COLO829 (cell line): Measurements from ENCODE around the gene RBFOX2.

ENCODE experiments used
- DNase-seq: peaks from one replicate; pipeline ENCODE4 v3.0.0; 2012; ENCODE audit warnings: low spot score

RBFOX2 gene

DNA sequence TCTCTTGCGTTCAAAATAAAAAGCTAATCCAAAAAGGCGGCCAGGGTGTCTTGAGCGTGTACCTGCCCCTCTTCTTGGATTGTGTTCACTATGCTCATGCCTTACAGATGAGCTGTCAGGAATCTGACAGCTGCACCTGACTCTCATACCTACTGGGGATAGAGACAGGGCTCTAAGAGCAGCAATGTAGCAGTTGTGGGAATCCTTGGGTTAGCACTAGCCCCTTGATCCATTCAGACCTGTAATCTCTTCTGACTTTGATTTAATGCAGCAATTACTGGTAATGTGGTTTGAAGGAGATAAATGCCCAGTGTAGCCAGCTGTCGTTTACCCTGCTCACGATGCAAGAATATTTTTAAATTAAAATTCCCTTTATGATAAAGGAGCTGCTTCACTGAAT lies 165.2 kb downstream of the RBFOX2 start:
- DNase-seq: no peak

DNA sequence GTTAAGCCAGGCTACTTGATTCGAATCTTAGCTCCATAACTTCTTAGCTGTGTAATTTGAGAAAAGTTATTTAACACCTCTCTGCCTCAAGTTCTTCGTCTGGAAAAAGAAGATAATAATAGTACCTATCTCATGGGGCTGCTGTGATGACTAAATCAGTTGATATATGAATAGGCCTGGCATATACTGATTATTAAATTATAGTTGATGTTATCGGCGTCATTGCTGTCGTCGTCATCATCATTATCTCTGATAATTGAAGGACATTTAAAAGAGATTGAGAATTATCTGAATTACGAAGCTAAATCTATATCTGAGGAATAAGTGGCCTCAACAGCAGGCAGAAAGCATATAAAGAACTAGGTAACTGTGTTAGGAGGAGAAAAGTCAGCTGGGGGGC lies 165.9 kb downstream of the RBFOX2 start:
- no peak for DNase-seq

DNA sequence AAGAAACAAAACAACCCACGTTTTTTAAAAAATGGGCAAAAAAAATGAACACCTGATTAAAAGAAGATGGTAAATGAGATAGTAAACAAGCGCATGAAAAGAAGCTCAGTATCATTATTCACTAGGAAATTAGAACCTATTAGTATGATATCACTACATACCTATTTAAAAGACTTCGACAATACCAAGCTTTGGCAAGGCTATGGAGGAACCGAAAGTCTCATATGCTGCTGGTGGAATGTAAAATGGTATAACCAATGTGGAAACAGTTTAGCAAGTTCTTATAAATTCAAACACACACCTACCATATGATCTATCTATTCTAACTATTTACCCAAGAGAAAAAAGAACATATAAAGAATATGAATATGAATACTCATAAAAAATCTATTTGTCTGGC lies 167.2 kb downstream of the RBFOX2 start:
- no peak for DNase-seq

GRCh38 chr22:35860837-35861236 lies 167.8 kb downstream of the RBFOX2 start:
- DNase-seq: no peak

DNA sequence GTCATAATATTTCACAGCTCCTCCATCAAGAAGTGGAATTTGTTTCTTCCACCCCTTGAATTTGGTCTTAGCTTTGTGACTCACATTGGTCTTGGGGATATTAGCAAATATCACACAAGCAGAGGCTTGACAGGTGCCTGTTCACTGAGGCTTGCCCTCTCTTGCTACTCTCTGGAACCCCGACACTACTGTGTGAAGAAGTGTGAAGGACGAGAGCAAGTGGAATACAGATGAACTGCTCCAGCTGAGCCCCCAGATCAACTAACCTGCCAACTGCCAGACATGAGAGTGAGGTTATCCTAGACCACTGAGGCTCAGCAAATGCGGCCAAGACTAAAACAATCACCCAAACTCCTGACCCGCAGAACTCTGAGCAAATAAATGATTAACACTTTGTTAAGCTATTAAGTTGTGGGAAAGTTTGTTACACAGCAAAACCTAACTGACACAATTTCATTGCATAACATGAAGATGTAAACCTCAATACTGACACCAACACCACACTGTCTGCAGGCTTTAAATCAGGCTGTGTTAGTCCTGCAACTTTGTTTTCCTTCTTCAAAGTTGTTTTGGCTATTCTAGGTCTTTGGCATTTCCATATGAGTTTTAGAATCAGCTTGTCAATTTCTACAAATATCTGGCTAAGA lies 168.4 kb downstream of the RBFOX2 start:
- DNase-seq: no peak

DNA sequence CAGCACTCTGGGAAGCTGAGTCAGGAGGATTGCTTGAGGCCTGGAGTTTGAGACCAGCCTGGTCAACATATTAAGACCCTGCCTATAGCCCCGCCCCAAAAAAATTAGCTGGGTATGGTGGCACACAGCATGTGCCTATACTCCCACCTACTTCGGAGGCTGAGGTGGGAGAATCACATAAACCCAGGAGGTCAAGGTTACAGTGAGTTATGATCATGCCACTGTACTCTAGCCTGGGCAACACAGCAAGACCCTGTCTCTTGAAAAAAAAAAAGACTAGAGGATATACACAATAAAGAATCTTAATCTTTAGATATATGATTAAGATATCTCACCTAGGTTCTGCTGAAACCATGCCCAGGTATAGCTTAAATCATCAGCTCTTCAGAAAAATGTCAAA lies 174.3 kb downstream of the RBFOX2 start:
- no peak for DNase-seq

GRCh38 chr22:35852076-35852475 lies 176.5 kb downstream of the RBFOX2 start:
- no peak for DNase-seq

DNA sequence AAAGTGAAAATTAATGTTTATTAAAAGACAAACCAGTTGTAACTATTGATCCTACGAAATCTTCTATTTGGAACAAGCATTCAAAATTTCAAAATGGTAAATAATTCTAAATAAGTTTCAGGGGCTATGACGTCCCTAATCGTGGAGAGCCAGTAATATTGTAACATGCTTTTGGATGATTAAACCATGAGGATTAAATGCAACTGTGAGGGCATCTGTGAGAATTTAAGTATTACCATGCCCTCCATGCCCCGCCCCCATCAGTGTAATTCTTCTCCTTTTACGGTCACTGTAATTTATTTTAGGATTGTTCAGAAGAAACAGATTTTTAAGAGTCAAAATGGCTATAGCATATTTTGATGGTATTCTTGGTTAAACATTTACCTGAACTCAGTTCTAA lies 177.8 kb downstream of the RBFOX2 start:
- DNase-seq: no peak

- no peak for DNase-seq
Observed at GRCh38 chr22:35846804-35847203, 181.8 kb downstream of the RBFOX2 start.

DNA sequence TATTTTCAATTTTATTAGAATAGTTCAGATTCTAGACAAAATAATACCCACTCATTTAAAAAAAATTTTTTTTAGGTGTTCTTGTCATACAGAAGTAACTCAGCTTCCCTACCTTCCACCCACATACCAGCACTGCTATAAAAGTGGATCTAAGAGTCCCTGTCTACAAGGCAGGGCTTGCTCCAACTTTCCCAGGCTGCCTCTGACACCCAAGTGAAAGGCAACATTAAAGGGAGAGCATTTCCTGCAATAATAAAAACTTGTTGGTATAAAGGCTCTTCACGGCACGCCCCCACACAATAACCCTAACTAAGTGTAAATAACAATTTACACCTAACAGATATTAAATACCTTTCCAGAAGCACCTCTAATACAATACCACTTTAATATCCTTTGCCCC lies 183.7 kb downstream of the RBFOX2 start:
- no peak for DNase-seq

DNA sequence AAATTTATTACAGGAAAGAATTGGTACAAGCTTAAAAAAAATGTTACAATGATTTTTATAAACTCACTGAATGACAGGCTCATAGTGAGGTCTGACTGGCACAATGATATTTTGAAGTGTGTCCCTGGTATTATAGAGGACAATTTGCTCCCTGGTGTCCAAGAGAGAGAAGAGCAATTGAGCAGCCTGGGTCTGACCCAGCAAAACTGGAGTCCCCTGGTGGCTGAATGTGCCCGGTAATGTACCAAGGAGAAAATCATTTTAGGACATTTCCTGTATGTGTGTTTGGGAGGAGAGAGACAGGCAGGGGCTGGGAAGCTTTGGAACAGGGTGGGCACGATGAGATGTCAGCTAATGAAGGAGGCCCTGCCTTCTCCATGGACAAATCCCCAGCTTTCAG lies 185.7 kb downstream of the RBFOX2 start:
- DNase-seq: peak; percentile 45

DNA sequence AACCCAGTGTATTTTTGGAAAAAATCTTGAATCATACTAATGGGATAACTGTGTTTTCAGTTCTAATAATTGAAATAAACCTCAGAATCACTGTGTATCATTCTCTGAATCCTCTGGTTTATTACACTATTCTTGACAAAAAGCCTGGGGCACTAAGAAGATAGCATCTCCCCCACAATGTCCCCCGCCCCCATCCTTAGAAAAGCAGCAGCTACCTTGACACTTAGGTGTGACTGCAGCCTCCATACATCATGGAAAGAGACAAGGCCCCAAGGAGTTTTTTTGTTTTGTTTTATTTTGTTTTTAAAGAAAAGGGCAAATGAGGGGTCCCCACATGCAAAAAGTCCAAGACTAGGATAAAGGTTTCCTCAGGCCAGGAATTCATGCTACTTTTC lies 186.1 kb downstream of the RBFOX2 start:
- DNase-seq: no peak

GRCh38 chr22:35841907-35842518 lies 186.6 kb downstream of the RBFOX2 start:
- no peak for DNase-seq

GRCh38 chr22:35840302-35840739 lies 188.3 kb downstream of the RBFOX2 start:
- peak; percentile 95 for DNase-seq

DNA sequence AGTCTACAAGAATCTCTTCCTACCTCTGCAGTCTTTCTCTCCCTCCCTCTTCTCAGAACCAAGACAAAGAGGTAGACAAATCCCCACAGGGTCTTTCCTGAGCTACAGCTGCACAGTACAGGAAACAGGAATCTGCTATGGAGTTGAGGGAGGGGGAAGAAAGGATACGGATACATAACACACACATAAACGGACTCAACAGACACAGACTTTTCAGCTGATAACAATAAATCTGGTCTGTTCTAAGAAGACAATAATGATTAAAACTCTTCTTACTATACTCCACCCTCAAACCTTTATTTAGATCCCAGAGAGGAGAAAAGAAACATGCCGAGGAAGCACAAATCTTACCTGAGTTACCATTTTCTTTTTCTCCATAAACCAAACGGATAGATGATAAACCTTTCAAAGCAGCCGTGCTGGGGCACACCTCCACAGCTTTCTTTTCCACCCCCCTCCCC lies 188.8 kb downstream of the RBFOX2 start:
- DNase-seq: no peak

- DNase-seq: no peak
Observed at GRCh38 chr22:35838855-35839576, 189.6 kb downstream of the RBFOX2 start.

DNA sequence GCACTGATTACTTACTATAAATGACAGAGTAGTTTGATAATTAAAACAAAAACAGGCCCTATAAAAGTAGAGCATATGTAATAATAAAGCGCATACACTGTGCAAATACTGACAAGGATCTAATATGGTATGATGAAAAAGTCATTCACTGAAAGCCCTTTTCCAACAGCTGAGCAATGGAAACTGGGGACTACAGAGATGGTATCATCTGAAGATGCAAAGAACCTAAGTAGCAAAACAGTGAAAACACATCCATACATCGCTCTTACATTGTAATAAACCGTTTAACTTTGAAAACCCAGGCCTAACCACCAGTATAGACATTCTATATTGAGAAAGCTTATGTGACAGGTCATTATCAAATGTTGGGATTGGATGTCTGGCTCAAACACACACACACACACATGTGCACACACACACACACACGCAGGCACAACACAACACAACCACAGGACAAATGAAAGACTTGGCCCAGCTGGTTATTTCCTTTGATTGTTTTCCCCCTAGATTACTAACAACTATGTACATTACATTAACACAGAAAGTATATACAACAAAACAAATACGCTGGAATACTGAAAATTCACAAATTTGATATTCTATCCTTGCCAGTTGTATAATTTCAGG lies 191.4 kb downstream of the RBFOX2 start:
- no peak for DNase-seq

DNA sequence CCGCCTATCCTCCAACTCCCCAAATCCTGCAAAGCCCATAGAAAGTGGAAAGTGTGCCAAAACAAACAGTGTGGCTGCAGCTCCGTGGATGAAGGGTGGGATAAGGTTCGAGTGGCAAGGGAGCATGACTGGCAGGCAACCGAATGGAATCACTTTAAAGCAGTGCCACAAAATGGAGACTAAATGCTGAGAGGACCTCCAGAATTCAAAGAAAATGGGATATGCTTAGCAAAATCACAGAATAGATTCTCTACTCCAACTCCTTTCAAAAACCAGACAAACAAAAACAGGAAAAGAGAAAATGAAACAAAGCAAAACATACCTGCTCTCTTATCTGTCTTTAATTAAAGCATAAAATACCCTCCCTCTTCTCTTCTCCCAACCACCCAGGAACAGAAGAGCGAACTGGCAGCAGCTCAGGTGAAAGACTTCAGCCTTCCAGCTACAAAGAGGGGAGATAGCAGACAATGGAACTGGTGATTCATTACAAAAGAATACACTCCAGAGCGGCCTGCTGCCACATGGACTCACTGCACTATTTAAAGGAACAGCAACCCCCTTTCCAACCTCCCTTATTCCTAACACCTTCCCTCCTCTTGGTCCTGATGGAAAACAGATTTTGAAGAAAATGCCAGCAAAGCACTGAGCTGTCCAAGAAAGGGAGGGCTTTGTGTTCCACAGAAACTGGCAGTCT lies 192.5 kb downstream of the RBFOX2 start:
- DNase-seq: peak; percentile 77

DNA sequence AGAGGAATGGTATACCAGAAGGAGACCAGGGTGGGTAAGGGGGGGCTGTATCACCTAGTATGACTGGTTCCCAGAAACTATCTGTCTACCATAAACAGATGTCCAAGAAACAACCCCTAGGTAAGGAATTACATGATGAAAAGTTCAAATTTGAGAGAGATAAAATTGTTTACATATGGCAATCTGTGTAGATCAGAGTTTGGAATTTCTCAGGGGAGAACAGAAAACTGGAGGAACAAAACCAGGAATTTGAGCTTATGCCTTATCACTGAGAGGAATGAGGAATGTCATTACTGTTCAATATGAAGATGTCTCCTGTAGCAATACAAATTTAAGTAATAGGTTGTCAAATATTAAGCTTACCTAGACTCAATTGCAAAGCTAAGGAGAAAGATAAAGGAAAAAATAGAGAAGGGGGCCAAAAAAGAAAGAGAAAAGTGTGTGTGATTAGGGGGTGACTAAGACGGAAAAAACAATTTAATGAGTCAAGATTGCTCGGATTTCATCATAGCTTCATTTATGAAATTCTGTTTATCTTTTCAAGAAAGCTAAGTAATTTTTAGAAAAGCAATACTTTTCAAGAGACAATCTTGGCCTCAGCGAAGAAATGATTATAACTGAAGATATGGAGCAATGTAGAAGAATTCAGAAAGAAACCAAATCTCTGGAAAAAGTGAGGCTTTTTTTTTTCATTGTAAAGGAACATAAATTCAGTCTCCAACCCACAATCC lies 193.2 kb downstream of the RBFOX2 start:
- no peak for DNase-seq

DNA sequence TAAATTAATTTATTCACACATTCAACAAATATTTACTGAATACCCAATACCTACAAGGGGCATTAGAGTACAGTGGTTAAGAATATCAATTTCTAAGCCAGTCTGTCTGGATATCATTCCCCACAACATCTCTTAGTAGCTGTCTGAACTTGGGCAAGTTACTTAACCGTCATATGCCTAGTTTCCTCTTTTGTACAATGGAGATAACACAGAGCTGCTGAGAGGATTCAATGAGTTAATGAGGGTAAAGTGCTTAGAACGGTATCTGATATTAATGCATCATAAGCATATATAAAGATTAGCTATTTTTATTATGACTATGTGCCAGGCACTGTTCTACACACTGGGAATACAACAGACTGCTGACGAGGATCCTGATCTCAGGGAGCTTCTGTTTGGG lies 194.6 kb downstream of the RBFOX2 start:
- no peak for DNase-seq

DNA sequence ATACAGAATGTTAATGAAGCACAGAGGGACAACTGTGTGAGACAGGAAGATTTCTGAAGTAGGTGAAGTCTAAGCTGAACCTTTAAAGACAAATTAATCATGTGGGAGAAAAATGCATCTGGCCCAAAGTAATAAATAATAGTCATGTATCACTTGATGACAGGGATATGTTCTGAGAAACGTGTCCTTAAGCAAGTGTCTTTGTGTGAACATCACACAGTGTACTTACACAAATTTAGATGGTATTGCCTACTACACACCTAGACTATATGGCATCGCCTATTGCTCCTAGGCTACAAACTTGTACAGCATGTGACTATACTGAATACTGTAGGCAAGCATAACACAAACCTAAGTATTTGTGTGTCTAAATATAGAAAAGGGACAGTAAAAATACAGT lies 198.3 kb downstream of the RBFOX2 start:
- no peak for DNase-seq

DNA sequence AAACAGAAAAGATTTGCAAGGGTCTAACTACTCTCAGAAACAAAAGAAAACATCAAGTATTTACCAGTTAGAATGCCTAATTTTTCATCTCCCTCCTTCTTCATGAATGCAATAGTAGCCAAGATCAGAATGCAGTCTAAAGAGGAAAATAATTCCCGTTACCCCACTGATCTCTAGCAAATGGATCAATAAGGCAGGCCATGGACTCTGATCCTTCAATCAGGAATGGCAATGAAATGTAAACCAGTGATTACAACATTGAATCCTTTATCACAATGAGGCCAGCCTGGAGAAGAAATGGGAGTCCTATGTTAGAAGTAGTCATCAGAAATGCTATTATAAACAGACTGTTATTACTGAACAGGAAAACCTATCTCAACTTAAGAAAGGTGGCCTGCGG lies 204.4 kb downstream of the RBFOX2 start:
- no peak for DNase-seq
